Left cardiac atrium (tissue), 4 donors: ENCODE results near the gene LMAN2. TPM values are rescaled to one million over a fixed set of nuclear protein-coding genes. Genes with fewer than 3 reads are reported as not detected.

Experiments used
- ATAC-seq, 2 donors: fragments of 200-7000 bp; cut with Tn5 transposase; one replicate each; pipeline ENCODE4 v1.9.1; 2020; ENCODE audit warnings: mild to moderate bottlenecking in 2 of 2, moderate library complexity in 2 of 2
- DNase-seq: peaks from one replicate; pipeline ENCODE4 v3.0.0-alpha.2; 2020
- intact Hi-C, 2 donors: fragments of 100-400 bp; cut with DNase I; formaldehyde crosslinking; loops; one replicate each; pipeline versions ENCODE4 v1.14.1 to v1.15.1; 2022 to 2023
- total RNA-seq, 2 donors: library from RNA; stranded (reverse); fragmentation: NEBNext Ultra II Directional; extraction: Animal tissue kit (Norgen Biotek cat#: 25700); gene quantifications; one replicate each; pipeline ENCODE4 v1.2.1, GENCODE V29; 2021
- donor health status: DM: no; HTN: yes; CAD: no.
- donor health status: DM: no; HTN: yes; CAD: no; lungs with severe emphysema.
- donor health status: DM: yes; HTN: yes; CAD: no.
- donor health status: Dilated cardiomyopathy.

LMAN2 gene
- total RNA-seq, 2 donors from 2014 or later, result 76.4 to 77.7 TPM

DNA sequence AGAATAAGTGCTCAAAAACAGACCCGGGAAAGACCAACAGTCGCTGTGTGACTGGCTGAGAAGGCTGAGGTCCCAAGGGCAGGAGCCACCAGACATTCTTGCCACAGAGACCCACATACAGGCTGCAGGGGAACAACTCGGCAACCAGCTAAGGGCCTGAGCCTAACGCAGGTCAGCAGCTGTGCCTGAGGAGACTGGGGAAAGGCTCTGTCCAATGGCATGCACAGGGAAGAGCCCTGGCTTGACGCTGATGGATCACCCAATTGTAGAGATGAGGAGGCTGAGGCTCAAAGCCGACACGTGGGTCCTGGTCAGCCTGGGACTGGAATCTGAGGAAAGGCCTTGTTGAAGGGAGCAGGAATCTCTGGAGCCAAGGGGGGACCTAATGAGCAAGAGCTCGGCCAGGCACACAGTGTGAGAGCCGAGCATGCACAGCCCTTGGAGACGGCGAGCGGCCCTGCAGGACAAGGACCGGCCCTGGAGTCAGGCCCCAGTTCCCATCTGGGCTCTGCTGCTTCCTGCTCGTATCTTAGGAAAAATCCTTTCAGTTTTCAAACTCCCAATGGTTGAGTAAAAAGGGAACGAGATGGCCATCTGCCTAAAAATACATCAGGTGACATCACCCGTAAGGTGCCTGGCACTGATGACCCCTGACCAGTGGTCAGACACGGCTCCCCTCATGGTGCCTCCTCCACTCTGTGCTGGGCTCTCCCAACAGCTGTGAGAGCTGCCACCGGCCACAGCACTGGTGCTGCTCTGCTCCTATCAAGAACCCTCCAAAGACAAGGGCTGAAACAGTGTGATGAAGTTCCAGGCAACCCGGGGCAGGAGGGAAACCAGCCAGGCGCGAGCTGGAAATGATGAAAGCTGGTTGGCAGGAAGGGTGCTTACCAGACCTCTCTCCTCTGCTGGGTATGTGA lies 16.4 kb downstream of the LMAN2 start:
- DNase-seq (no peak), ATAC-seq (peak; percentile 52 to 83)
- intact Hi-C loops, result no loop called here

DNA sequence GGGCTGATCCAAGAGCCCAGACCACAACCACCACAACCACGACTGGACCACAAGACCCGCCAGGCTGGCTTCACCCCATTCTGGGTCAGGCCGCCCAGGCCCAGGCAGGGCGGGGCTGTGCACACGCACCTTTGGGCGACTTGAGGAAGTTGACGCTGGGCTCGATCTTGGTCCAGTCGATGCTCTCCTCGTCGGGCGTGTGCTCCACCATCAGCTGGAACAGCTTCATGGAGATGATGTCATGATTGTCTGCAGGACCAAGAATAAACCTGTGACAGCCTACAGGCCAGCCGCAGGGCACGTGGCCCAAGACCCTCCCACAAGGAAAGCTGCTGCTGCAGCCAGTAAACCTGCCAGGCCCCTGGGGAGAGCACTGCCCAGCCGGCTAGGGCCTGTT lies 17.3 kb downstream of the LMAN2 start:
- ATAC-seq, result no peak
- no peak for DNase-seq
- intact Hi-C loops, result no loop called here

DNA sequence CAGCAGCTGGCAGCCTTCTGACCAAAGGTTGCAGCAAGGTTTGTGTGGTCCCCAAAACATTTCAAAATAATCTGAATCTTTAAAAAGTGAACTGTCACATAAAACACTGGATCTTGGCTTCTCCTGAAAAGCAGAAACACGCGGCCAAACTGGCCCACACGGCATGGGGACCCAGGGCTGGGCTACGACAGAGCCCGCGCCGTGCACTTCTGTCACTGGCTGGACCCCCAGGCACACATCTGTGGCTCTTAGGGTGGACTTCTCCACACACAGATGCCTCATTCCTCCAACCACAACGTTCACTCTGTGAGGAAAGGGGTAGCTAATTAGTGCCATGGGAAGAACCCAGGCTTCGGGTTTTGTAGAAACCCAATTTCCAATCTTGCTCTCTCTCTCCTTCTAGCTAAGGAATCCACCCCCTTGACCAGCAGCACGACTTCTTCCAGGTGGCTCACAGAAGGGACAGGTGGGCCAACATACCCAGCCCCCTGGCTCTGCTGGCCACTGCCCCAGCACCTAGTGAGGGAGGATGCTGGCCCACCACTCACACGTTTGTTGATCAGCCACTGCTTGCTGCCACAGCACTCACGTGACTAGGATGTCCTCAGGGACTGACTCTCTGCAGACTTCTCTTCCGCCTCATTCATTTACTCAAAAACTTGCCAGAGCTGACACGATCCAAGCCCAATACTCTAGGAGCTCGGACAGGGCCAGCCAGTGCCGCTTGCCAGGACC lies 17.9 kb downstream of the LMAN2 start:
- ATAC-seq, result no peak
- DNase-seq, result no peak
- intact Hi-C loops, result no loop called here

DNA sequence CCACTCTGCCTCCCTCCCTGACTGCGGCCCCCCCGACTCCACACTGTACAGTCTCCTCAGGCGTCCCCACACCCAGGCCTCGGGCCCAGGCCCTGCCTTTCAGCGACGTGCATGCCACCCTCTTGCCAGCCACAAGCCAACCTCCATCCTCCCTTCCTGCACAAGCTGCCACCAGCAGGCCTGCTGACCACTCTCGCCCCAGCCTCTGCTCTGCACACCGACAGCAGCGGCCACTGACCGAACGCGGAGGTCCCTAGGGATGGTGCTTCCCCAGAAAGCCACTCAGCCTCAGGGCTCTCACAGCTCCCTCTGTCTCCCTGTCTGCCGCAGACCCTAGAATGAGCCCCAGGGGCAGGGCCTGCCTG lies 18.6 kb downstream of the LMAN2 start:
- intact Hi-C loops, result no loop called here
- DNase-seq, result no peak
- no peak for ATAC-seq

DNA sequence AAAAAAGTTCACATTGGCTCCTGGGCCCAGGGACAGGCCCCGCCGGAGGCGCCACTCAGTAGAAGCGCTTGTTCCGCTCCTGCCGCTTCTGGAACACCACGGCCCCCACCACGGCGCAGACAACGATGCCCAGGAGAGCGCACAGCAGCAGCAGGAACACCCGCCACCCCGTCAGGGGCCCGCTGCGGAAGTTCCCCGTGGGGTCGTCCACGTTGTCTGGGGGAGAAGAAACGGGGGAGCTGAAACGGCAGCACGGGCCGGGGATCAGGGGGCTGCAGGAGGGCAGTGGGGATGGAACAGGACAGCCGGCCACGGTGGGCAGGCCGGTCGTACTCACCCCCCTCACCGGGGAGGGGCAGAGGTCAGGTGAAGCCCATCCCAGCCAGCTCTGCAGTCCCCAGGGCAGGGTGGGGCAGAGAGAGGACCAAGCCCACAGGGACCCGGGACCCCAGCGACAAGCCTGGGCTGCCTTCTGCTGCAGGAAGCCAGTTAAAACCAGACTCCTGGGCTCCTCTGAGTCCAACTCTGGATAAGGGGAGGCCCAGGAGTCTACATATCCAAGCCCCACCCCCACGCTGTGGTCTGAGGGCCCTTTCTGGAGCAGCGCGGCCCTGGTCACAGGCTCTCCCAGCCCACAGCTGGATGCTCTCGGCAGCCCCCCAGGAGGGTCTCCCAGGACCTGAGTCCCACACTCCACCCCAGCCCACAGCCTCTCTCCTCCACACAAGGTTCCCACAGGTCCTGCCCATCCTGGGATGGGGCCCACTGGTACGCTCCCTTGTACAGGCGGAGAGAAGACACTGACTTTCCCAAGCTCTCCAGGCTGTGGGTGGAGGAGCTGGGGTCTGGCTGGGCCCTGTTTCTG lies 19.2 kb downstream of the LMAN2 start:
- DNase-seq (no peak), ATAC-seq (no peak)
- intact Hi-C loops, result no loop called here

DNA sequence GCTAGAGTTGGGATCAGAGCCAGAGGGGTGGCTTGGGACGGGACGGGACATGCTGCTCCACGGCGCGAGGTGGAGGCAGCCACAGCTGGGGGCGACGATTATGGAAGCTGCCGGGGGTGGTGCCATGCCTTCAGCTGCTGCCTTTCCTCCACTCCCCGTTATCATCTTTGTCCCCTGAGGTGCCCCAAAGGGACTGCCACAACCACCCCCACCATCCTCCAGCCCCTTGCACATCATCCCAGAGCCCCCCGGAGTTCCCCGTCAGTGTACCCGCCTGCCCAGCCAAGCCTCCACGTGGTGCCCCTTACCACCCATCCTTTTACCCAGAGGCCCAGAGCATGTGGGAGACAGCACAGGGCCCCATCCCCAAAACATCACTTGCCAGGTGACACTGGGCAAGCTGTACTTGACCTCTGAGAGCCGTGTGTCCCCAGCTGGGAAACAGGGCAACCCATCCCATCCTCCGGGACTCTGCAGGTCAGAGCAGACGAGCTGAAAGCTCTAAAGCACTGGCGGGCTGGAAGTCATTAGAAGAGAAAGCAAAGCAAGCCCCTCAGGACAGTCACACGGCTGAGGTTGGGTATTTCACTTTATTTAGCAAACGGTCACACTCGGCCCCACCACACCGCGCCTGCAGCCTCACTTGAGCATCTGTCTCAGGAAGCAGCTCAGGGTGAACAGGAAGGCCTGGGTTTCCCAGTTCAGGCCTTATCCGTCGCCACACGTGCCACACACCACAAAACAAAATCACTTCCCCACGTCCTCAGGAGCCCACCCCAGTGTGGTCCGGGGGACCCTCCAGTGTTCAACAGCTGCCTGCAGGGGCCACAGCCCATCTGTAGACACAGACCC lies 20.3 kb downstream of the LMAN2 start:
- intact Hi-C loops, result no loop called here
- ATAC-seq (no peak), DNase-seq (no peak)

DNA sequence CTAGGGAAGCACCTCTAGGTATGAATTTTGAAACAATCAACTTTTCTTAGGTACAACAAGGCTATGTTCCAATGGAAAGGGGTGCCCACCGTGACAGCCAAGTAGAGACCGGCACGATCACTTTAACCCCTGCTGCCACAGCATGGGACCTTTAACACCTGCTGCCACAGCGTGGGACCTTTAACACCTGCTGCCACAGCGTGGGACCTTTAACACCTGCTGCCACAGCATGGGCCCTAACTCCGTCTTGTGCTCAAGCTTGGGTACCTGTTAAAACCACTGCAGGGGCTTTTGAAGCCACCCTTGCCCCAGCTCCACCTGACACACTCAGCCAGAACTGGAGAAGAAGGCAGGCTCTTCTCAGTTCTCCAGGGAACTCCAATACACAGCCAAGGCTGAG lies 21.6 kb downstream of the LMAN2 start:
- ATAC-seq, result no peak
- DNase-seq, result no peak
- intact Hi-C loops, result no loop called here

DNA sequence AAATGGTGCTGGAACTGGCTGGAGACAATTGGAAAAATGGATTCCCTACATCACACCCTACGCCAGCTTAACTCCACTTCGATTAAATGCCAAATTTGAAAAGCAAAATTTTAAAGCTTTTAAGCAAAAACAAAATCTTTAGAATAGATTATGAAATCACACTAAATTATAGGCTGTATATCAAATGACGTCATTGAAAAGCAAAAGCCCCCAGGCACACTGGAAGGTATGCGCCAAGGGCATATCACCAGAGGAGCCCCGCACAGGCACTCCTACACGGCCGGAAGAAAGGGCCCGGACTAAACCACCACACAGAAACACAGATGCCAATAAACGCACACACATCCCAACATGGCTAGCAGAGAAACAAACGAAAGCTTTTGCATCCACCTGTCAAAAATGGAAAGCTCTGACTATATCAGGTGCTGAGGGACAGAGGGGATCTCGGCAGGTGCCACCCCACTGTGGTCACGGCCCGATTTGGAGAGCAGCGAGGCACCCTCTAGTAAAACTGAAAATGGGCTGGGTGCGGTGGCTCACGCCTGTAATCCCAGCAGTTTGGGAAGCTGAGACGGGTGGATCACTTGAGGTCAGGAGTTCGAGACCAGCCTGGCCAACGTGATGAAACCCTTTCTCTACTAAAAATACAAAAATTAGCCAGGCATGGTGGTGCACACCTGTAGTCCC lies 22.8 kb downstream of the LMAN2 start:
- no peak for ATAC-seq

DNA sequence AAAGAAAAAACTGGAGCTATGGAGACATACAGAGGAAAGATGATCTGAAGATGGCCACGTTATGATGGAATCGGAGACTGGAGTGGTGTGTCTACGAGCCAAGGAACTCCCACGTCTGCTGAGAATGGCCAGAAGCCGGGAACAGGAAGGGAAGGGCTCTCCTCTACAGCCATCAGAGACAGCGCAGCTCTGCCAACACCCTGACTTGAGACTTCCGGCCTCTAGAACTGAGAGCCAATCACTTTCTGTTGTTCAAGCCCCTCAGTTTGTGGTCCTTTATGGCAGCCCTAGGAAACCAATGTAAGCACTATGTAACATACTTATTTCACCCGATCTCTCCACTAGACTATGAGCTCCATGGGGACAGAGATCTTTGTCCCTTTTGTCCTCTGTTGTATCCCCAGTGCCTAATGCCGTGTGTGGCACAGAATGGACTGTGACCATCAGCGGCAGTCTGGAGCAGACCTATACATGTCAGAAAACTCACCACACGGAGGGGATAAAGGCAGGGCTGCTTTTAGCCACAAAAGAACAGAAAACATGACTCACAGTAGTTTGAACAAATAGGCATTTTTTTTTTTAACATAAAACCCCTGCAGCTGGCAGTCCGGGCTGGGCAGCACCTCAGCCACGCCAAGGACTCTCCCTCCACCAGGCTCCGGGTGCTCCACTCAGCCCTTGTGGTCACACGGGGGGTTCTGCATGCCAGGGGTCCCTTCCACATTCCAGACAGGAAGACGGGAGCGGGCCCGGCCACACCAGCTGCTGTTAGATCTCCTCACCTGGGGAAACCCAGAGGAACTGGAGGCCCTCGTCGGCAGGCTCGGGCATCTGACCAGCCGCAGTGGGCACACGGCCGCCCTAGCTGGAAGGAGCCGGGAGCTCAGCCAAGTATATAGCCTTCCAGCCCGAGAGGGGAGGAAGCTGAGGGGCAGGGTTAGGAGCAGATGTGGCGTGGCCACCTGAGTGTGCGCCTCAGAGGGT lies 23.6 kb downstream of the LMAN2 start:
- ATAC-seq (peak; percentile 69 to 86), DNase-seq (peak; percentile 76)
- intact Hi-C loops, result no loop called here

More for the DNA sequence above, 22.8 kb downstream of the LMAN2 start:
- no peak for DNase-seq
- intact Hi-C loops, result no loop called here

DNA sequence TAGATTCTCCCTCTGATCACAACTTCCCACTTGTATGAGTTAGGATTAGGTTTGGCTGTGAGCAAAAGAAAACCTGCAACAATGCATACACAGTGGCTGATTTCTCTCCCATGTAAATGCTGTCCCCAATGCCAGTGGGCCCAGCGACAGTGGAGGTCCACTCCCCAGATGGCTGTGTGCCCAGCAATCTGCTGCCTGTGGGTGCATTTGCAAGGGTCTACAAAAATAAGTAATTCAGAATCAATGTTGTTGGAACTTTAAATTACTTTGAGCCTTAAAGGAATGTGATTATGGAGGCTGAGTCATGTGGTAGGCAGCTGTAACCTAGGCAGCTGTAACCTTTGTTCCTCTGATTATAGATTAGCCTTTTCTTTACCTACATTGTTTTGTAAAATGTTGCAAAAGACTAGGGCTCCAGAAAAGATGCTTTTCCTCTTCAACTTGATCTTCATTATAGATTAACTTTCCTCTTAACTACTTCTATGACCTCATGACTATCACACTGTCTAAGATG lies 25.5 kb downstream of the LMAN2 start:
- intact Hi-C loops, result no loop called here
- ATAC-seq (no peak), DNase-seq (no peak)

DNA sequence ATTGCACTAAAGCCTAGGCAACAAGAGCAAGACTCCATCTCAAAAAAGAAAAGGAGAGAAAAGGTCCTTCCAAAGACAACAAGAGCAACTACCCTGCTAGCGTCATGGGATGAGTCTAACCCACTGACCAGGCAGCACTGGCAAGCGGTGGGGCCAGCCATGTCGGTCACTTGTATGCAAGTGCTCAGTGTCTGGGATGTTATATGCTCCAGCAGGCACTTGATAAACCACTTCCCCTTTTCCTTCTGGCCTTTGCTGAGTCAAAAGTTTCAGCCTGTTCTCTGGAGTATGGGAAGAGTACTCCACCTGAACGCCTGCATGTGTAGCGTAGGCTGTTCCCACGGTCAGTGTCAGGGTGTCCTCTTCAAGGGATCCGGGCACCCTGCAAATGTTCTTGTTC lies 30.6 kb downstream of the LMAN2 start:
- intact Hi-C loops, result no loop called here
- ATAC-seq (peak in 1 of 2 donors; percentile 39), DNase-seq (no peak)

DNA sequence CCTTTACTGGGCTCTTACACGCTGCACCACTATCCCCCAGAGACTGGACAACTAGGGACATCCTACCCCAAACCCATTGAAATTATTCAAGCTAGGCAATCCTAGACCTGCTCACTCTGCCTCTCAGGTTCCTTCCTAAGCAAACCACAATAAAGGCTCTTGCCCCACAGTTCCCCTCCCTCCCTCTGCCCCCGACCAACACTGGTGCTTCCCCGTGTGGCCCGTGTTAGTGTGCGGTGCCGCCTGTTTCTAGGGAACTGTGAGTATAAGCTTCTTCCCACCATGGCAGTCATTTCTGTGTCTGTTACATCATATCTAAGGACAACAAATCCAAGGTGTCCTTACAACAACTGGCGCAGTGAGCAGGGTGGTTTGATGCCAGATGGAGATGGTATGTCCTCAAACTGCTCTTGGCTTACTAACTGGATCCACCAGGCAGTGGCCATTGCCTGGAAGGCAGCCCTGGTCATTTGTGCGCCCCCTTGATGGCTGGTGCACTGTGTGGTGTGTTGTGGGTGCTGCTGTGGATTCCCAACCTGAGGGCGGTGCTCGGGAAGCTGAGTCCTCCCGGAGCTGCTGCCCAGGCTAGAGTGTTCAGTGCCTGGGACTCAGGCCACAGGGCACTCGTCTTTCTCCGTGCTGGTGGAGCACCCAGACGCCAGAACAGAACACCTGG lies 31.4 kb downstream of the LMAN2 start:
- intact Hi-C loops, result loop anchor here (5.0 to 10.0 kb wide), 2 partner anchors 45 to 62 kb away; partner anchors contain the start of gene SLC34A1 (in 1 of the 2)
- no peak for DNase-seq

DNA sequence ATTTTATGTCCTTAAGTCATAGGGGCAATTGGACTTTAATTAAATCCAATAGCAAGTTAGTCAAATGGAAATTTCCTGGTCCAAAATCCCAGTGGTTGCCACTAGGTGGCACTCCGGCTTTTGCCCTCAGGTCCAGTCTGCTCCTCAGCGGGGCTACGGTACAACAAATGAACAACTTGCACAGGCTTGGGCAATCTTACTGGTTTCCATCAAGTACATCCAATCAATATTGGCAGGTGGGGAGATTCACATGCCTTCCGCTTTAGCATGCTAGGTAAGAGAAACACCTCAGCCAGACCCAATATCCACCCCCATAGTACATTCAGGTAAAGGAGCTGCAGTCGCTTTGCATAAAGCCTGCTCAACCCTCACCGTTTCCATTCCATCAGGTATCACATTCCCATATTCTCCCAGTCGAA lies 33.5 kb downstream of the LMAN2 start:
- DNase-seq (peak; percentile 74), ATAC-seq (peak; percentile 48 to 53)
- intact Hi-C loops, result loop anchor here (5.0 to 10.0 kb wide), 2 partner anchors 47 to 64 kb away; partner anchors contain the start of gene SLC34A1 (in 1 of the 2)

More for the DNA sequence above, 31.4 kb downstream of the LMAN2 start:
- ATAC-seq, result no peak

DNA sequence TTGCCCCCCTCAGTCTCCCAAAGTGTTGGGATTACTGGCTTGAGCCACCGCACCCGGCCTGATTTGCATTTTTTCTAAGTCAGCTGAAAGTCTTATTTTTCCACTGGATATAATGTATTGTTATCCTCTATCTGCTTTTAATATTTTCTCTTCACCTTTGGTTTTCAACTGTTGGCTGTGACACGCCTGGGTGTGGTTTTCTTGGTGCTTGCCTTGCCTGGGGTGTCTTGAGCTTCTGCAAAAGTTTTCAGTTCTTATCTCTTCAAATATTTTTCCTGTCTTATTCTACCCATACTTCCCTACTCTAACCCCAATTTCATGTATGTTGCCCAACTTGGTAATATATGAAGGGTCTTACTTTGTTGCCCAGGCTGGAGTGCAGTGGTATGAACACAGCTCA lies 35.5 kb downstream of the LMAN2 start:
- ATAC-seq (no peak), DNase-seq (no peak)
- intact Hi-C loops, result loop anchor here (5.0 to 10.0 kb wide), 2 partner anchors 49 to 66 kb away; partner anchors contain the start of gene SLC34A1 (in 1 of the 2)

DNA sequence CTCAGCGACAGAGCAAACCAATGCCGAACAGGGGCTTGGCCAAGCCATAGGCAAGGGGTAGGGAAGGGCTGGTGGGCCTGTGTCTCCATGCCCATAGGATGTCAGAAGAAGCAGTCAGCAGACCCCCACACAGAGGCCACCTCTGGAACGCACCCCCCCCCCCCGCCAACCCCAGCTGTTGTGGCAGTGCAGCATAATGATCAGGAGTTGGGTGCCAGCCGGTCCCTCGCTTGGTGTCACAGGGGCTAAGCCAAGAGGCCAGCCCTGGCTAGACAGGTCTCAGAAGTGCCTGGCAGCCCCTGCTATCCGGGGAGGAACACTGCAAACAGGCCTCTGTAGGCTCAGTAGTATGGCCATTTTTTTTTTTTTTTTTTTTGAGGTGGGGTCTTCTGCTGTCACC lies 36.1 kb downstream of the LMAN2 start:
- ATAC-seq, result no peak
- intact Hi-C loops, result loop anchor here (5.0 to 10.0 kb wide), 2 partner anchors 49 to 67 kb away; partner anchors contain the start of gene SLC34A1 (in 1 of the 2)
- DNase-seq, result no peak
